Transverse colon (tissue), 3 donors: ENCODE data around the gene GGACT.

Experiments
- CTCF ChIP-seq, 5 experiments: fragments of 200-600 bp in 3 of 5; fragments of 450-650 bp in 2 of 5; sonication (generic) in 3 of 5; IDR thresholded peaks; 1 replicate in 2 of 5; 2 replicates in 3 of 5; pipeline ENCODE4 v1.5.1; 2016 to 2017; ENCODE audit warnings: antibody characterized with exemption in 5 of 5, inconsistent platforms in 3 of 5, mild to moderate bottlenecking in 2 of 5, moderate library complexity in 1 of 5
- POLR2A ChIP-seq: fragments of 450-650 bp; IDR thresholded peaks from one replicate; pipeline ENCODE4 v1.6.1; 2016; ENCODE audit warnings: antibody characterized with exemption, mild to moderate bottlenecking, moderate library complexity

GRCh38 chr13:100547791-100548201, 40.8 kb downstream of the GGACT start:
- TF ChIP-seq CTCF (IDR thresholded peaks at IDR 0.05) (no peak), POLR2A (no peak)
